GM12878 (cell line): Measurements from ENCODE around the gene DPY19L2.
"Not testable (repeated sequence)": the region's sequence is repeated elsewhere in the genome, so short reads cannot be mapped to it uniquely, and the experiment has no call there.

ENCODE experiments used
- BHLHE40 ChIP-seq, 2 experiments: fragments of 450-650 bp in 1 of 2; IDR thresholded peaks; 2 replicates each; pipeline ENCODE4 v1.6.1; 2011 to 2017; ENCODE audit warnings: low read depth in 2 of 2, borderline replicate concordance in 1 of 2, improper control_type of control experiment in 1 of 2, low read length in 1 of 2, mild to moderate bottlenecking in 1 of 2
- CREB1 ChIP-seq: IDR thresholded peaks from 2 replicates; pipeline ENCODE4 v1.6.1; 2012; ENCODE audit warnings: low read depth, mild to moderate bottlenecking, inconsistent platforms
- GABPA ChIP-seq: IDR thresholded peaks from 2 replicates; pipeline ENCODE4 v1.6.1; 2014; ENCODE audit warnings: antibody characterized with exemption, low read depth, mild to moderate bottlenecking, inconsistent platforms
- KDM1A ChIP-seq: fragments of 200-600 bp; sonication (generic); IDR thresholded peaks from 2 replicates; pipeline ENCODE4 v1.6.1; 2016; ENCODE audit warnings: borderline replicate concordance
- MEF2A ChIP-seq: IDR thresholded peaks from 2 replicates; pipeline ENCODE4 v1.6.1; 2011; ENCODE audit warnings: low read depth, mild to moderate bottlenecking, low read length, moderate library complexity; ENCODE audit not compliant: insufficient read depth
- NR2C2 ChIP-seq: IDR thresholded peaks from 2 replicates; pipeline ENCODE4 v1.6.1; 2011; ENCODE audit warnings: borderline replicate concordance, low read depth; ENCODE audit not compliant: control insufficient read depth, insufficient read length
- PML ChIP-seq: IDR thresholded peaks from 2 replicates; pipeline ENCODE4 v1.6.1; 2012; ENCODE audit warnings: low read length, inconsistent platforms
- POLR2A ChIP-seq: IDR thresholded peaks from 2 replicates; pipeline ENCODE4 v1.6.1; 2011; ENCODE audit warnings: low read depth, mild to moderate bottlenecking, low read length
- RAD21 ChIP-seq: IDR thresholded peaks from 2 replicates; pipeline ENCODE4 v1.6.1; 2011; ENCODE audit warnings: mild to moderate bottlenecking, low read depth, low read length, moderate library complexity; ENCODE audit not compliant: insufficient read depth
- RAD51 ChIP-seq: fragments of 450-650 bp; IDR thresholded peaks from 2 replicates; pipeline ENCODE4 v1.6.1; 2016; ENCODE audit warnings: moderate library complexity, mild to moderate bottlenecking, inconsistent platforms
- SRF ChIP-seq, 2 experiments: IDR thresholded peaks; 2 replicates each; pipeline ENCODE4 v1.6.1; 2011; ENCODE audit warnings: low read depth in 2 of 2, low read length in 2 of 2, mild to moderate bottlenecking in 1 of 2, moderate library complexity in 1 of 2
- ZNF217 ChIP-seq: fragments of 450-650 bp; IDR thresholded peaks from 2 replicates; pipeline ENCODE4 v1.6.1; 2017; ENCODE audit warnings: antibody characterized with exemption, mild to moderate bottlenecking
- TF ChIP-seq, protein P1 (sequence below), 3 experiments: IDR thresholded peaks in 2 of 3; conservative IDR thresholded peaks in 1 of 3; 2 replicates each; pipeline ENCODE4 v1.5.1; 2011; ENCODE audit warnings: low read depth in 3 of 3, low read length in 3 of 3, mild to moderate bottlenecking in 3 of 3, control low read depth in 2 of 3, moderate library complexity in 2 of 3, inconsistent platforms in 1 of 3, mixed read lengths in 1 of 3; ENCODE audit not compliant: control insufficient read depth in 2 of 3, insufficient read depth in 1 of 3; ENCODE audit errors: extremely low read depth in 1 of 3
- TF ChIP-seq, protein P2 (sequence below): IDR thresholded peaks from 2 replicates; pipeline ENCODE4 v1.6.1; 2012; ENCODE audit warnings: low read depth, low read length, improper control_type of control experiment

DNA sequence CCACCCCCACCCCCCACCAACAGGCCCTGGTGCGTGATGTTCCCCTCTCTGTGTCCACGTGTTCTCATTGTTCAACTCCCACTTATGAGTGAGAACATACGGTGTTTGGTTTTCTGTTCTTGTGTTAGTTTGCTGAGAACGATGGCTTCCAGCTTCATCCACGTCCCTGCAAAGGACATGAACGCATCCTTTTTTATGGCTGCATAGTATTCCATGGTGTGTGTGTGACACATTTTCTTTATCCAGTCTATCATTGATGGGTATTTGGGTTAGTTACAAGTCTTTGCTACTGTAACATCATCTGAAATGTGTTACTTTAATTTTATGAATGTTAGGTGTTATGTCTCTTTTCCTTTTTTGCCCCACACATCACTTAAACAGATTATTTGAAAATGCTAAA is 109.8 kb downstream of the DPY19L2 start:
- not testable (repeated sequence) for TF ChIP-seq POLR2A; GABPA; PML; SRF (IDR thresholded peaks at IDR 0.05; ENCODE audit: low read depth in 2 of 2, low read length in 2 of 2); MEF2A; CREB1; RAD21; BHLHE40 (IDR thresholded peaks at IDR 0.05; ENCODE audit: borderline replicate concordance in 1 of 2, low read depth in 2 of 2, low read length in 1 of 2); RAD51; NR2C2; ZNF217; KDM1A
- TF ChIP-seq, protein P1, sequence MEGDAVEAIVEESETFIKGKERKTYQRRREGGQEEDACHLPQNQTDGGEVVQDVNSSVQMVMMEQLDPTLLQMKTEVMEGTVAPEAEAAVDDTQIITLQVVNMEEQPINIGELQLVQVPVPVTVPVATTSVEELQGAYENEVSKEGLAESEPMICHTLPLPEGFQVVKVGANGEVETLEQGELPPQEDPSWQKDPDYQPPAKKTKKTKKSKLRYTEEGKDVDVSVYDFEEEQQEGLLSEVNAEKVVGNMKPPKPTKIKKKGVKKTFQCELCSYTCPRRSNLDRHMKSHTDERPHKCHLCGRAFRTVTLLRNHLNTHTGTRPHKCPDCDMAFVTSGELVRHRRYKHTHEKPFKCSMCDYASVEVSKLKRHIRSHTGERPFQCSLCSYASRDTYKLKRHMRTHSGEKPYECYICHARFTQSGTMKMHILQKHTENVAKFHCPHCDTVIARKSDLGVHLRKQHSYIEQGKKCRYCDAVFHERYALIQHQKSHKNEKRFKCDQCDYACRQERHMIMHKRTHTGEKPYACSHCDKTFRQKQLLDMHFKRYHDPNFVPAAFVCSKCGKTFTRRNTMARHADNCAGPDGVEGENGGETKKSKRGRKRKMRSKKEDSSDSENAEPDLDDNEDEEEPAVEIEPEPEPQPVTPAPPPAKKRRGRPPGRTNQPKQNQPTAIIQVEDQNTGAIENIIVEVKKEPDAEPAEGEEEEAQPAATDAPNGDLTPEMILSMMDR (IDR thresholded peaks at IDR 0.05 in 2 of 3, conservative IDR thresholded peaks at IDR 0.05 in 1 of 3; ENCODE audit: control insufficient read depth in 2 of 3, extremely low read depth in 1 of 3, insufficient read depth in 1 of 3, low read depth in 3 of 3, low read length in 3 of 3), result not testable (repeated sequence)
- TF ChIP-seq, protein P2, sequence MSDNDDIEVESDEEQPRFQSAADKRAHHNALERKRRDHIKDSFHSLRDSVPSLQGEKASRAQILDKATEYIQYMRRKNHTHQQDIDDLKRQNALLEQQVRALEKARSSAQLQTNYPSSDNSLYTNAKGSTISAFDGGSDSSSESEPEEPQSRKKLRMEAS, result not testable (repeated sequence)
